ENCODE results near the gene TVP23A. TPM values are rescaled to one million over a fixed set of nuclear protein-coding genes. Genes with fewer than 3 reads are reported as not detected.

Gene TVP23A
- total RNA-seq = not detected

DNA sequence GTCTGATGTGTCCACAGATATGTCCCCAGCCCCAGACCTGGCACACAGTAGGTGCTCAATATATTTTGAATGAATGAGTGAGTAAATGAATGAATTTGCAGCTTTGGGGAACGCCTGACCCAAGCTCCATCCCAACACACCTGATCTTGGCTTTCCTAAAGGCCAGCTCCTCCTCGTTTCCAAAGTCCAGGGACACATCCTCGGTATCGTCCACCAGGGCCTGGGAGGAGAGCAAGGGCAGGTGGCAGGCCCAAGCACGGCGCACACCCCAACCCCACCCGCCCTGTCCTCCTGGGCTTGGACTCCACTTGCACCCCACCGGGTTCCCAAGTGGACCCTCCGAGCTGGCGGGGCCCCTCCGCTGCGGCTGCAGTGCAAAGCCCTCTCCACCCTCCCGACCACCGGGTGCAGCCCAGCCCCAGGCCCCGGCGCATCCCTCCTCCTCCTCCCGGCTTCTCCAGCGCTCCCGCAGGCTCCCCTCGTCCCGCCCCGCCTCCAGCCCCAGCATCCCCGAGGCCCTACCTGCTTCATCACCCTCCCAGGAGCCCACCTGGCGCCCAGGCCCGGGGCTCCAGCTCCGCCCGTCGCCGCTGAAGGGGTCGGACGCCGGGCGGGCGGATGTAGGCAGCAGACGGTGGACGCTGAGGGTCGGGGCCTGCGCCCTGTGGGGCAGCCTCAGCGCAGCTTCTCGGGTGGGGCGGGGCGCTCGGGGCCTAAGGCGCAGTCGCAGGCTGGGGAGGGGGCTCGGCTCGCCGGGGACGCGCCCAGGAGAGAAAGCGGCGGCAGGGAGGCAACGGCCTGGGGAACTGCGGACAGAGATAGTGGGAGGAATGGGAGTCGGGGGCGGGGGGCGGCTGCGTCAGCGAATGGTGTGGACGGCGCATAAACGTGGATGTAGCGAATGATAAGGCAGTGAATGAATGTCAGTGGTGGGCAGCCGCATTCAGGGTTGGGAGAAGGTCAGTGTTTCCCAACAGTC, at the start of gene TVP23A:
TSS of gene TVP23A (minus strand) at position 832 of the 979 bp plus-strand sequence. CDS start at position 531, 301 bp downstream.

DNA sequence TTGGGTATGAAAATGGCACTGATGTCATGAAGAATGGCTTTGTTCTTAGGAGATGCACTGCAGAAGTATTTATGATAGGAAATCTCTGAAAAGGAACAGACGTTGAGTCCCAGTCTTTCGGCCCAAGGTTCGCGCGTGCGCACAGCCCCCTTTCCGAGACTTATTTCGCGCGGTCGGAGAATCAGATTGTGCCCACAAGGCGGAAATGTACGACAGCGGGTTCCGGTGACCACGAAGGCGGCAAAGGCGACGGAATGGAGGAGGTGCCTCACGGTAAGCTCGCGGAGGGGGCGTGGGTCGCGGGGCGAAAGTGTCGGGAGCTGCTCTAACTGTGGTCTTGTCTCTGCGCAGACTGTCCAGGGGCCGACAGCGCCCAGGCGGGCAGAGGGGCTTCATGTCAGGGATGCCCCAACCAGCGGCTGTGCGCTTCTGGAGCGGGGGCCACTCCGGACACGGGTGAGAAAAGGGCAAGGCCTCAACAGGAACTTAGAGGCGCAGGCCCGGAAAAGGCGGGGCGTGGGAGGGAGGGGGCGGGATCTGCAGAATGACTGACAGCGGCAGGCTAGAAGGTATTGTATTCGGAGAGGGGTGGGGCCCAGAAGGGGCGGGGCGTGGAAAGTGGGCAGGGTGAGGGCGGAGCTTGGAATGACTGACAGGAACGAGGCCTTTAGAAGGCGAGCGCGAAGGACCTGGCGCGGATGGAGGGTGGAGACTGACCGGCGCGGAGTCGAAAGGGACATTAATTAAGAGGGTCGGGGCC, 74.8 kb downstream of the TVP23A start, which contains the start of gene NUBP1:
TSS of gene NUBP1 (plus strand) at position 233 of the 760 bp plus-strand sequence. CDS start at position 255, 22 bp downstream.

Other genes starting within 250 kb of the TVP23A start
- not detected for gene EMP2, start 238.2 kb downstream of the TVP23A start, total RNA-seq
- not detected for gene TEKT5, start 123.9 kb downstream of the TVP23A start, total RNA-seq
- gene NUBP1, start 75.0 kb downstream of the TVP23A start, total RNA-seq = 10 to 100 TPM; 24.6 to 28.9 TPM
- 10 to 100 TPM; 20.4 to 24.3 TPM for gene CIITA, start 58.4 kb upstream of the TVP23A start, total RNA-seq
- gene DEXI, start 123.7 kb upstream of the TVP23A start, total RNA-seq = 10 to 100 TPM; 30.5 to 32.1 TPM
- 10 to 100 TPM; 37.5 to 42.1 TPM for gene CLEC16A, start 125.8 kb upstream of the TVP23A start, total RNA-seq